A549 (cell line): ENCODE data around the gene AFF1.

ENCODE experiments used
- HEYL ChIP-seq: fragments of 250-450 bp; sonication (Bioruptor Pico); IDR thresholded peaks from 2 replicates; pipeline ENCODE4 v1.8.0; 2021; ENCODE audit warnings: mild to moderate bottlenecking, moderate library complexity
- TF ChIP-seq, protein P1 (sequence below): fragments of >200 bp; sonication (Bioruptor Twin); formaldehyde crosslinking; IDR thresholded peaks from 3 replicates; pipeline ENCODE4 v1.5.1; 2016

DNA sequence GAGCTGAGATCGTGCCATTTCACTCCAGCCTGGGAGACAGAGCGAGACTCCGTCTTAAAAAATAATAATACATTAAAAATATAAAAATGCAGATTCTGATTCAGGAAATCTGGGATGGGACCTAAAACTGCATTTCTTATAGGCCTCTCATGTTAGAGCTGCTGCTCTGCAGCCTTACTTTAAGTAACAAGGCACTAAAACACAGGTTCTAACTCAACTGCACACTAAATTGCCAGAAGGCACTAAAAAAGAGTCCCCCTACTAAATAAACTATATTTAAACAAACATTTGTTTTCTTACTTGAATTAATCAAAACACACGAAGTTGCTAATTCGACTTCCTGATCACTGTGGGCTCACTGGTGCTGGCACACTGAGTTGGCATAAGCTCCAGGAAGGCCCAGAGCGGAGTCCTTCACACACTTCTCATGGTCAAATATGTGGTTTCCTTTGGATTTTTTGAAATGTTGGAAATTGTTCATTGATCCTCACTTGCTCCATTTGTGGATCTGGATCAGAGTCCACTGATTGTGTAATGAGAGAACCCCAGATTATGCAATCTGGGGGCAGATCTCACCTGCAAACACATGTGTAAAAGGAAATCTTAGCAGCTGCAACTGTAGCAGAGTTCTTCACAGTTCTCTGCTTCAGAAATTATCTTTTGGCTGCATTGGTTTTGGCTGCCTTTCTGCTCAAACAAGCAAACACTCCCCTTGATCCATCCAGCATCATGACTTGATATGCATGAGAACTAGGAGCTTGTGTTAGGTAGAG lies 59.3 kb downstream of the AFF1 start:
- TF ChIP-seq, protein P1, sequence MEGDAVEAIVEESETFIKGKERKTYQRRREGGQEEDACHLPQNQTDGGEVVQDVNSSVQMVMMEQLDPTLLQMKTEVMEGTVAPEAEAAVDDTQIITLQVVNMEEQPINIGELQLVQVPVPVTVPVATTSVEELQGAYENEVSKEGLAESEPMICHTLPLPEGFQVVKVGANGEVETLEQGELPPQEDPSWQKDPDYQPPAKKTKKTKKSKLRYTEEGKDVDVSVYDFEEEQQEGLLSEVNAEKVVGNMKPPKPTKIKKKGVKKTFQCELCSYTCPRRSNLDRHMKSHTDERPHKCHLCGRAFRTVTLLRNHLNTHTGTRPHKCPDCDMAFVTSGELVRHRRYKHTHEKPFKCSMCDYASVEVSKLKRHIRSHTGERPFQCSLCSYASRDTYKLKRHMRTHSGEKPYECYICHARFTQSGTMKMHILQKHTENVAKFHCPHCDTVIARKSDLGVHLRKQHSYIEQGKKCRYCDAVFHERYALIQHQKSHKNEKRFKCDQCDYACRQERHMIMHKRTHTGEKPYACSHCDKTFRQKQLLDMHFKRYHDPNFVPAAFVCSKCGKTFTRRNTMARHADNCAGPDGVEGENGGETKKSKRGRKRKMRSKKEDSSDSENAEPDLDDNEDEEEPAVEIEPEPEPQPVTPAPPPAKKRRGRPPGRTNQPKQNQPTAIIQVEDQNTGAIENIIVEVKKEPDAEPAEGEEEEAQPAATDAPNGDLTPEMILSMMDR: no peak
- no peak for TF ChIP-seq HEYL (CRISPR knock-in tag)
